Liver (tissue), 9 donors: ENCODE results near the gene ADAM29. TPM values are rescaled to one million over a fixed set of nuclear protein-coding genes. Genes with fewer than 3 reads are reported as not detected.

Experiments
- DNase-seq: peaks from one replicate; pipeline ENCODE4 v3.0.0-alpha.2; 2017; ENCODE audit warnings: low spot score
- H3K27ac ChIP-seq, 2 donors: one replicate each; pipeline ENCODE4 v1.7.0; 2013; ENCODE audit warnings: inconsistent platforms in 2 of 2, low read length in 2 of 2, control low read depth in 1 of 2, low read depth in 1 of 2, mild to moderate bottlenecking in 1 of 2
- H3K27me3 ChIP-seq, 4 donors: one replicate each; pipeline versions ENCODE4 v1.6.1 to v1.7.0; 2013; ENCODE audit warnings: low read length in 3 of 4, inconsistent platforms in 1 of 4, mild to moderate bottlenecking in 1 of 4, moderate library complexity in 1 of 4; ENCODE audit not compliant: control insufficient read depth in 4 of 4, insufficient read depth in 4 of 4
- H3K36me3 ChIP-seq, 4 donors: one replicate each; pipeline versions ENCODE4 v1.6.1 to v1.7.0; 2013; ENCODE audit warnings: low read length in 3 of 4, mild to moderate bottlenecking in 3 of 4, low read depth in 1 of 4, moderate library complexity in 1 of 4; ENCODE audit not compliant: control insufficient read depth in 4 of 4, insufficient read depth in 3 of 4
- H3K4me1 ChIP-seq, 4 donors: one replicate each; pipeline versions ENCODE4 v1.6.1 to v1.7.0; 2013; ENCODE audit warnings: low read length in 3 of 4, mild to moderate bottlenecking in 3 of 4, moderate library complexity in 1 of 4; ENCODE audit not compliant: control insufficient read depth in 4 of 4, insufficient read depth in 4 of 4
- H3K4me3 ChIP-seq, 3 donors: one replicate each; pipeline versions ENCODE4 v1.6.1 to v1.7.0; 2013; ENCODE audit warnings: low read length in 3 of 3, control low read depth in 1 of 3, low read depth in 1 of 3, mild to moderate bottlenecking in 1 of 3
- H3K9ac ChIP-seq, 2 donors: one replicate each; pipeline ENCODE4 v1.7.0; 2013; ENCODE audit warnings: low read length in 2 of 2, mild to moderate bottlenecking in 2 of 2, moderate library complexity in 2 of 2, control low read depth in 1 of 2, low read depth in 1 of 2
- H3K9me3 ChIP-seq, 4 donors: one replicate each; pipeline versions ENCODE4 v1.6.1 to v1.7.0; 2013; ENCODE audit warnings: low read length in 3 of 4; ENCODE audit not compliant: control insufficient read depth in 4 of 4
- ATF3 ChIP-seq: IDR thresholded peaks from 2 replicates; pipeline ENCODE4 v1.6.1; 2016; ENCODE audit warnings: antibody characterized with exemption
- CTCF ChIP-seq: fragments of 150-350 bp; IDR thresholded peaks from 2 replicates; pipeline ENCODE4 v1.5.1; 2017; ENCODE audit warnings: improper control_type of control experiment, low read depth, low read length; ENCODE audit not compliant: missing input control
- EGR1 ChIP-seq, 2 donors: IDR thresholded peaks; 2 replicates each; pipeline ENCODE4 v1.6.1; 2016 to 2018; ENCODE audit warnings: antibody characterized with exemption in 2 of 2, low read depth in 2 of 2
- FOXA1 ChIP-seq: IDR thresholded peaks from 2 replicates; pipeline ENCODE4 v1.6.1; 2016; ENCODE audit warnings: antibody characterized with exemption
- FOXA2 ChIP-seq: IDR thresholded peaks from 2 replicates; pipeline ENCODE4 v1.6.1; 2016; ENCODE audit warnings: antibody characterized with exemption
- GABPA ChIP-seq, 2 donors: IDR thresholded peaks in 1 of 2; conservative IDR thresholded peaks in 1 of 2; 2 replicates each; pipeline ENCODE4 v1.6.1; 2016; ENCODE audit warnings: antibody characterized with exemption in 2 of 2, mild to moderate bottlenecking in 1 of 2, moderate library complexity in 1 of 2
- HNF4A ChIP-seq, 2 donors: conservative IDR thresholded peaks; 2 replicates each; pipeline ENCODE4 v1.6.1; 2016; ENCODE audit warnings: antibody characterized with exemption in 2 of 2, mild to moderate bottlenecking in 2 of 2
- HNF4G ChIP-seq: IDR thresholded peaks from 2 replicates; pipeline ENCODE4 v1.6.1; 2016; ENCODE audit warnings: antibody characterized with exemption
- JUND ChIP-seq, 2 donors: IDR thresholded peaks; 2 replicates each; pipeline ENCODE4 v1.6.1; 2016; ENCODE audit warnings: antibody characterized with exemption in 2 of 2
- NR2F2 ChIP-seq: IDR thresholded peaks from 2 replicates; pipeline ENCODE4 v1.6.1; 2016; ENCODE audit warnings: antibody characterized with exemption
- RAD21 ChIP-seq, 2 donors: IDR thresholded peaks; 2 replicates each; pipeline ENCODE4 v1.6.1; 2016; ENCODE audit warnings: antibody characterized with exemption in 2 of 2, mild to moderate bottlenecking in 2 of 2
- REST ChIP-seq: IDR thresholded peaks from 2 replicates; pipeline ENCODE4 v1.6.1; 2016; ENCODE audit warnings: antibody characterized with exemption, mild to moderate bottlenecking
- RXRA ChIP-seq, 2 donors: IDR thresholded peaks; 2 replicates each; pipeline ENCODE4 v1.6.1; 2017 to 2018; ENCODE audit warnings: antibody characterized with exemption in 2 of 2, mild to moderate bottlenecking in 1 of 2
- SP1 ChIP-seq: IDR thresholded peaks from 2 replicates; pipeline ENCODE4 v1.6.1; 2018; ENCODE audit warnings: antibody characterized with exemption, mild to moderate bottlenecking
- TAF1 ChIP-seq: conservative IDR thresholded peaks from 2 replicates; pipeline ENCODE4 v1.6.1; 2016; ENCODE audit warnings: antibody characterized with exemption, mild to moderate bottlenecking
- YY1 ChIP-seq: IDR thresholded peaks from 2 replicates; pipeline ENCODE4 v1.6.1; 2016; ENCODE audit warnings: antibody characterized with exemption, mild to moderate bottlenecking
- ZBTB33 ChIP-seq: IDR thresholded peaks from 2 replicates; pipeline ENCODE4 v1.6.1; 2016; ENCODE audit warnings: antibody characterized with exemption
- WGBS: extraction: QIAGEN DNeasy Blood & Tissue Kit; methylation state at CpG from one replicate; pipeline ENCODE4 v1.1.7; 2013; 5-methylcytosine and 5-hydroxymethylcytosine counted together
- polyA plus RNA-seq, 2 donors: library from polyadenylated mRNA; stranded (reverse) in 1 of 2; unstranded in 1 of 2; fragments of 200-250 nt in 1 of 2; fragments of >200 nt in 1 of 2; fragmentation: Nextera tagmentation in 1 of 2; extraction: Ambion mirVana in 1 of 2; gene quantifications; one replicate each; pipeline versions ENCODE4 v1.2.1 to v1.2.3, GENCODE V29; 2013 to 2015
- total RNA-seq, 2 donors: library from RNA; depleted of rRNA; stranded (reverse); fragments of >200 nt; gene quantifications; one replicate each; pipeline ENCODE4 v1.2.3, GENCODE V29; 2014
- TF ChIP-seq, protein P1 (sequence below): IDR thresholded peaks from 2 replicates; pipeline ENCODE4 v1.6.1; 2016; ENCODE audit warnings: antibody characterized with exemption
- donor health status: healthy.
- donor health status: healthy.
- donor health status: healthy.
- donor health status: healthy.
- donor health status: healthy.

ADAM29 gene
- total and polyA plus RNA-seq, 4 donors, result not detected

DNA sequence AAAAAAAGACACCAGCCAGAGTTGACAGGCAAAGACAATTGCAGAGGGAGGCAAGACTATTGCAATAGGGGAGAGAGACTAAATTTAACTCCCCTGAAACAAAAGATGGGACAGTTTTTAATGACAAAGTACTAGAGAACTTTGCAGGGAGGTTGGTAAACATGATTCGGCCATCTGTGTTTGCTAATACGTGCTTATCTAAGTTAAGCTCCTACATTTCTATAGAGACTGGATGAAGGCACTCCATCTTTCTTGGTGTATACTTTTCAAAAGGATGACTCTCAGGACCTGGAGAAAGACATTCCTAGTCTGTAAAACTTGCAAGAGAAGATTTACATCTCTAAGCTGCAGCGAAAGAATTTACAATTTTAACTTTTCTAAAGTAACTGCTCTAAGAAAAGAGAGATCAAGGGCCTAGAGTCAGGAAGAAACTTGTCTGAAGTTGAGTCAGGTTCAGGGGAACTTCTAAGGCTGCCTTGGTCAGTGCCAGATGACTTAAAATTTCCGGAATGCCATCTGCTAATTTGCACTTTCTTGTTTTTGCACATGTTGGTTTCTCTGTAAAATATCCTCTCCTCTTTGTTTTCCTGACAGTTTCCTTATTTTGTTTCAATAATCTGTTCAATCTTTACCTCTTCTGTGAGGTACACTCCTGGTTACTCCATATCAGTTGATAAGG, 10.6 kb downstream of the ADAM29 start:
- H3K9ac ChIP-seq, result no peak overlapping the region
- no peaks in the 10 kb centered on the region for H3K4me1 ChIP-seq
- H3K4me3 ChIP-seq, result no peak overlapping the region
- peaks cover 0 to 2% (median 0%) of the 10 kb centered on the region in 4 donors for H3K9me3 ChIP-seq
- no peak for DNase-seq
- no peaks in the 10 kb centered on the region for H3K27me3 ChIP-seq
- H3K27ac ChIP-seq, result no peak overlapping the region
- WGBS, result 65% methylated on average over 4 of the region's 4 CpGs
- TF ChIP-seq ZBTB33, result no peak
- no peak for TF ChIP-seq GABPA (IDR thresholded peaks at IDR 0.05 in 1 of 2, conservative IDR thresholded peaks at IDR 0.05 in 1 of 2)
- no peak for TF ChIP-seq CTCF
- no peak for TF ChIP-seq HNF4A (conservative IDR thresholded peaks at IDR 0.05)
- TF ChIP-seq NR2F2, result no peak
- TF ChIP-seq, protein P1, sequence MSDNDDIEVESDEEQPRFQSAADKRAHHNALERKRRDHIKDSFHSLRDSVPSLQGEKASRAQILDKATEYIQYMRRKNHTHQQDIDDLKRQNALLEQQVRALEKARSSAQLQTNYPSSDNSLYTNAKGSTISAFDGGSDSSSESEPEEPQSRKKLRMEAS, result no peak
- TF ChIP-seq FOXA2, result no peak
- no peak for TF ChIP-seq REST
- no peak for TF ChIP-seq JUND (IDR thresholded peaks at IDR 0.05)
- no peak for TF ChIP-seq YY1
- no peak for TF ChIP-seq FOXA1
- no peak for TF ChIP-seq TAF1
- TF ChIP-seq RAD21 (IDR thresholded peaks at IDR 0.05), result no peak
- no peak for TF ChIP-seq EGR1 (IDR thresholded peaks at IDR 0.05; ENCODE audit: low read depth in 2 of 2)
- no peak for TF ChIP-seq SP1
- no peak for TF ChIP-seq RXRA (IDR thresholded peaks at IDR 0.05)
- no peak for TF ChIP-seq HNF4G
- TF ChIP-seq ATF3, result no peak
- H3K36me3 ChIP-seq, result no peaks in the 10 kb centered on the region
